NCI-H187 (cell line): ENCODE data around the gene ANKH.

Source experiments
- DNase-seq, 2 experiments: peaks; one replicate each; lab custom pipeline; 2025; lab: John Stamatoyannopoulos, UW

Gene ANKH

GRCh38 chr5:14735944-14736343 is 135.6 kb downstream of the ANKH start:
- no peak for DNase-seq

- peak; percentile 33 to 70 for DNase-seq
These were observed 137.2 kb downstream of the ANKH start for GRCh38 chr5:14734396-14734795.

DNA sequence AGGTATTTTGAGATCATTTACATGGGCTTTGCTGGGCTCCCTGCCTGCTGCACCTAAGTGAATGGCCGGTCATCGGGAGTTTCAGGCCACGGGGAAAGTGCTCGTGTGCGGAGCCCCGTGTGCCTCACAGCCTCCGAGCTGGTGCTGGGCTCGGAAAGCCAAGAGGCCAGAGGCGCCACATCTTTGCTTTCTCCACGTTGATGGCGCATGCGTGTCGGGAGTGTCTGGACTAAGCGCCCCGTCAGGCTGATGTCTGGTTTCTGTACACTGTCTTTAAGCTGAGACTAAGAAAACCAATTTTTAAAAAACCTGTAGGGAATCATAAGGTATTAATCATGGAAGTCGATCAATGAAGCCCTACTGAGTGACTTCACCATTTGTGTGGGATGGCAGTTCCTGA is 137.9 kb downstream of the ANKH start:
- no peak for DNase-seq

DNA sequence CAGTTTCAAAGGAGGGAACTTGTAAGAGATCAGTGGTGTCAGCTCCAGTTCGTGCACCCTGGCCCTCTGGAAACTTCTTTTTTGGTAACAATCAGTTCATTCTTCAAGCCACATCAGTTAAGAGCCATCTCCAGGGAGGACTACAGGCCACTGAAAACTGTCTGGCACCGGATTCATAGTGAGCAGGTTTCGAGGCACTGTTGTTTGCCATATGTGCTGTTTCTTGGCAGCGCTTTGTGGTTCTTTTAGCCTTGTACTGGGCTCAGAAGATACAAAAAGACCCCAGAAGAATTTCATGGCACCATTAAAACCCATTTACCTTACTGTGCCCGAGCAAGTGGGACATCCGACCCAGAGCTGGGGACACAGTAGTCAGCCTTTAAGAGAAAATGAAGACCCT is 138.6 kb downstream of the ANKH start:
- no peak for DNase-seq

- no peak for DNase-seq
These were observed 140.7 kb downstream of the ANKH start for GRCh38 chr5:14730881-14731280.

GRCh38 chr5:14730466-14730865 is 141.1 kb downstream of the ANKH start:
- no peak for DNase-seq

- no peak for DNase-seq
These were observed 141.9 kb downstream of the ANKH start for GRCh38 chr5:14729448-14730385.

GRCh38 chr5:14728459-14728938 is 143.1 kb downstream of the ANKH start:
- DNase-seq: no peak

DNA sequence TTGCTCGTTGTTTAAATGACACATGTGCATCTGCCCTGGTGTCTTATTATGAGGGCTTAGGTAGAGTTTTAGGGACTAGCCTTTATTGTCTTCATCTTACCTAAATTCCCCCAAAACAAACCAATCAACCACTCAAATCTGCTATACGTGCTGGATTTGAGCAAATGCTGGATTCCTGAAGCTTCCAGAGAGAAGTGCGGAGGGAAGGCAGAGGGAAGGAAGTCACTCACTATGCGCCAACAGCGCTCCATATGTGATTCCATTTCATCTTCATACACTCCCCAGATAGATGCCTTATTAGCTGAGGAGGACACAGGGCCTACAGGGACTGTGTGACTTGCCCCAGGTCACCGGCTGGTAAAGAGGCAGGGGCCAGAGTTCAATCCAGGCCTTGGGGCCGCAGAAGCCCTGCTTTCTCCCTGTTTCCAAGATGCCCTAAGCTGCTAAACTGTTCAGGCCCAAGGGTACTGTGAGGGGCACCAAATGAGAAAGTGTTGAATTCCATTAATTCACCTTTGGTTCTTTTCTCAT is 143.6 kb downstream of the ANKH start:
- DNase-seq: no peak

- peak; percentile 74 to 85 for DNase-seq
These were observed 144.1 kb downstream of the ANKH start for GRCh38 chr5:14727428-14727865.

GRCh38 chr5:14726066-14726838 is 145.3 kb downstream of the ANKH start:
- no peak for DNase-seq

DNA sequence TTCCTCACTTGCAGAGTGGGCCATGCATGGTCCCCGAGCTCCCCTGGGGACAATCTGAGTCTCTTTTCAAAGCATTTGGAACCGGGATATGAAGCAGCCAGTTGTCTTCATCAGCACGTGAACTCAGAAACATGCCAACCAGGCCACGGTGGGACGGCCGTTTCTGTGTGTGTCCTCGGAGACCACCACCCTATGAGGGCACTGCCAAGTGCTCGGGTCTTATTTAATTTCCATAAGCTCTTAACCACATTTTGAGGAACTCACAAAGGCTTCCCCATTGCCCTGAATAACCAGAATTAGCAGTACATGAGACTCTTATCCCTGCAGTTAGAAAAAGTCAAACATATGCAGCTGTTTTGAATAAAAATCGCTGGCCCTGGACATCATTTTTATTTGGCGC is 146.9 kb downstream of the ANKH start:
- DNase-seq: no peak

DNA sequence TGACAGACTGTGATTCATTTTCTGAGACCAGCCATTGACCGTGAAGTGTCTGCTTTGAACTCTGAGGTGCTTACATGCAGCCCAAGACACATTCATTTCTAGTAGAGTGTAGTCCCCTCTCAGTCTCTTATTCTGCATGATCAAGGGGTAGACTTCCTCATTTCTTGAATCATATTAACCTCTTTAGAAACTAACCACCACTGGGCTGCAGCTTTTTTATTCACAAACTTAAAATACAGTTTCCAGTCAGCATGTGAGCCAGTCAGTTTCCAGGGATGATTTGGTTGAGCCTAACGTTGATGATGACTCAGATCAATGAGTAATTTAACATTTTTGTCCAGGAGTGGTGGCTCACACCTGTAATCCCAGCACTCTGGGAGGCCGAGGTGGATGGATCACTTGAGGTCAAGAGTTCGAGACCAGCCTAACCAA is 147.9 kb downstream of the ANKH start:
- DNase-seq: no peak

GRCh38 chr5:14722923-14723322 is 148.7 kb downstream of the ANKH start:
- no peak for DNase-seq

GRCh38 chr5:14721990-14722656 is 149.5 kb downstream of the ANKH start:
- no peak for DNase-seq

GRCh38 chr5:14720236-14720923 is 151.2 kb downstream of the ANKH start:
- DNase-seq: no peak

DNA sequence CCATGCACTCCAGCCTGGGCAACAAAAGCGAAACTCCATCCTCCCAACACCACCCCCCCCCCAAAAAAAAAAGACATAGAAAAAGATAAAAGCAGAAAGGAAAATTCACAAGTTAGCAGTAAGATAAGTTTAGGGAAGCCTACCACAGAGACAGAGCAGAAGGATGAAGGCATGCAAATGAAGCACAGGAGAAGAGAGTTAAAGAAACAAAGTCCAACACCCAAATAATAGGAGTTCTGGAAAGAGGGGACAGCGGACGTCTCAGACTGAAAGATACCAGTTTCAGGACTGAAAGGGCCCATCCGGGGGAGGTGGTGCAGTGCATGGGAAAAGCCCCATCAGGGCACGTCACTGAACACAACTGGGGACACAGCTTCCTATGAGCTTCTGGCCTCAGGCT is 152.8 kb downstream of the ANKH start:
- no peak for DNase-seq

DNA sequence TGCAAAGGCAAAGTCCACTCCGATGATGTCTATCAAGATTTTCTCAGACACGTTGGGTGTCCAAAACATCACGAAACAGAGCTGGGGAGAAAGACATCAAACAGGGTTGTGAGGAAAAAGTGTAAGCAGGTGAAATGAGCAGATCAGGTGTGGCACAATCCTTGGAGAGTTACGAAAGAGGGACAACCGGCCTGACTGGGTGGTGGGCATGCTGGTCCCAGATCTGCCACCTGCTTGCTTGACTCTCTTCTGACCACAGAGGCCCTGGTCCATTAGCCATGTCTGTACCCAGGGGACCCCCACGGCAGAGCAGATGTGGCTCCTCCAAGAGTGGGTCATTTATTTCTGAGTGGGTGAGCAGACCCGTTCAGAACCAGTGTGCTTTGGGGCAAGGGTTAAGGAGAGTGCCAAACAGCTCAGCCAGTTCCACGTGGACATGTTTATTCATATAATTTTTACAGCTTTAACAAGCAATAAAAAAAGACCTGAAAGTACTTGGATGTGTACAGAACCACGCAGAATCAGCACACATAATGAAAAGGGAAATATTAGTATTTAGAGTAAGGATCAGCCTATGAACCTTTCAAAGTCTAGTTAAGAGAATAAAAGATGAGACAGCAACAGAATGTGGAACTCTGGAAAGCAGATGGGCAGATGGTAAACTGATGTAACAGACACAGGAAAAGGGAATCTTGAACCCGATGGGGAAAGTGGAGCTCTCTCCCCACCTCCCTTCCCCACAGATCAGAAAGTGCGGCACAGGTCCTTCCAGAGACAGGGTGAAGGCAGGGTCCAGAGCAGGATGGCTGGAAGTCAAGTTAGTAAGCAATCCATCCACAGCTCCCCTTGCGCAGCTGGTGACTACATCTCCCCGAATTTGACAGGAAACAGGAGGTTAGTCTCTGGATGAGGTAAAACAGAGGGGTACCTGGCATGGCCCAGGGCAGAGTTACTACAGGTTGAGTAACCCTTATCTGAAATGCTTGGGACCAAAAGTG is 154.5 kb downstream of the ANKH start:
- no peak for DNase-seq

GRCh38 chr5:14715481-14715880 is 156.1 kb downstream of the ANKH start:
- no peak for DNase-seq

DNA sequence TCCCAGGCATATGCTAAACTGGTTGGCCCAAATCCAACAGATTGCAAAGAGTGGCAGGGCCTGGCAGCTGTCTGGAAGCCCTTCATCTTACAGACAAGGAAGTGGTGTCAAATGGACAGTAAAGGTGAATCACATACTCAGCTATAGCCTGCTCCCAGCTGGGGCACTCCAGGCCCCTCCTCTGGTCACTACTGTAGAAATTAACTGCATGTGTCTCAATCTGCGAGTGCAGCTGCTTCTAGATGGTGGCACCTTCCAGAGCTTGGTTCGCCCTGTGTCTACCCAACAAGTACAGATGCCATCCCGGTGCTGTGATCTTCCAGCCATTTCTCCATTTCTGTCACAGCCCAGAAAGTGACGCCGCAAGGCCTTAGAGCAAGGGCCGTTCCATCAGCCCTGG is 156.9 kb downstream of the ANKH start:
- peak in 1 of 2 experiments; percentile 27 for DNase-seq
